ENCODE data around the gene PIK3CB.
A peak's percentile ranks its signal among the peaks of the same experiment; 100 is the strongest.

PIK3CB gene

GRCh38 chr3:138834596-138835396, at the start of gene PIK3CB:
PIK3CB (minus strand) TSS chr3:138834928; CDS start chr3:138759343, 75,585 bp downstream.
- TF ChIP-seq, protein P1, sequence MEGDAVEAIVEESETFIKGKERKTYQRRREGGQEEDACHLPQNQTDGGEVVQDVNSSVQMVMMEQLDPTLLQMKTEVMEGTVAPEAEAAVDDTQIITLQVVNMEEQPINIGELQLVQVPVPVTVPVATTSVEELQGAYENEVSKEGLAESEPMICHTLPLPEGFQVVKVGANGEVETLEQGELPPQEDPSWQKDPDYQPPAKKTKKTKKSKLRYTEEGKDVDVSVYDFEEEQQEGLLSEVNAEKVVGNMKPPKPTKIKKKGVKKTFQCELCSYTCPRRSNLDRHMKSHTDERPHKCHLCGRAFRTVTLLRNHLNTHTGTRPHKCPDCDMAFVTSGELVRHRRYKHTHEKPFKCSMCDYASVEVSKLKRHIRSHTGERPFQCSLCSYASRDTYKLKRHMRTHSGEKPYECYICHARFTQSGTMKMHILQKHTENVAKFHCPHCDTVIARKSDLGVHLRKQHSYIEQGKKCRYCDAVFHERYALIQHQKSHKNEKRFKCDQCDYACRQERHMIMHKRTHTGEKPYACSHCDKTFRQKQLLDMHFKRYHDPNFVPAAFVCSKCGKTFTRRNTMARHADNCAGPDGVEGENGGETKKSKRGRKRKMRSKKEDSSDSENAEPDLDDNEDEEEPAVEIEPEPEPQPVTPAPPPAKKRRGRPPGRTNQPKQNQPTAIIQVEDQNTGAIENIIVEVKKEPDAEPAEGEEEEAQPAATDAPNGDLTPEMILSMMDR (IDR thresholded peaks at IDR 0.05; ENCODE audit: control insufficient read depth, insufficient read depth, low read depth, low read length, missing control alignments) = no peak
- DNase-seq (ENCODE audit: low read depth) = no peak
- H3K4me3 ChIP-seq (ENCODE audit: control insufficient read depth, low read depth, low read length) = peak within 1 kb of the TSS; percentile 73

- TF ChIP-seq, protein P1 (IDR thresholded peaks at IDR 0.05; ENCODE audit: control insufficient read depth, insufficient read depth, low read depth, low read length, missing control alignments) = no peak
- H3K4me3 ChIP-seq (ENCODE audit: control insufficient read depth, low read depth, low read length) = no peak overlapping the region
- no peak for DNase-seq (ENCODE audit: low read depth)
Measured at GRCh38 chr3:138881233-138881632, 46.5 kb upstream of the PIK3CB start.

DNA sequence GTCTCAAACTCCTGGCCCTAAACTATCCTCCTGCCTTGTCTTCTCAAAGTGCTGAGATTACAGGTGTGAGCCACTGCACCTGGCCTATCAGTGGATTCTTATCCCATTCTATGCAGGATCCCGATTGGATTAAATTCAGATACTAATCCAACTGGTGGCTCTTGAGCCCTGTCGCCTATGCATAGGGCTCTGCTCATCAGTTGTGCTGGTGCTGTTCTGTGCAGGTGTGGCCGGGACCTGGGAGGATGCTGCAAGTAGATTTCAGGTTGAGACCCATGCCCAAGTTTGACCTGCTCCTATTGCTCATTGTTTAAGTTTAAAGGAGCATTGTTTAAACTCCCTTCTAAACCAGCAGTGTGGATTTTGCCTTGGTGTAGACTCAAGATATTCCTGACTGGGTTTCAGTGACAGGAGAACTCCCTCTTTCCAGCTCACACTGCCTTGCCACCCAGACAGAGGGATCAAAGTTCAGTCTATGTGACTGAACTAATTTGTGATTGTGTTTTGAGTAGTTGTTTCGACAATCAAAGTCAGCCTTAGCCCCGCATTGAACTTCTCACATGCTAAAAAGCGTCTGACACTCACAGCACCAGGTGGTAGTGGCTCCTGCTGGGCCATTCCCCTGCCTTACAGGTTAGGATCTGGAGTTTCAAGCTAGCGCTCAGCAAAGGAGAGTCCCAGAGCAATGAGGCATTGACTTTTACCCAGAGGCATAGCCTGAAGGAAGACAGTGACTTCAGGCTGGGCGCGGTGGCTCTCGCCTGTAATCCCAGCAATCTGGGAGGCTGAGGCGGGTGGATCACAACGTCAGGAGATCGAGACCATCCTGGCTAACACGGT, 45.0 kb upstream of the PIK3CB start:
- H3K4me3 ChIP-seq (ENCODE audit: control insufficient read depth, low read depth, low read length) = no peak overlapping the region
- no peak for DNase-seq (ENCODE audit: low read depth)
- TF ChIP-seq, protein P1 (IDR thresholded peaks at IDR 0.05; ENCODE audit: control insufficient read depth, insufficient read depth, low read depth, low read length, missing control alignments) = no peak

DNA sequence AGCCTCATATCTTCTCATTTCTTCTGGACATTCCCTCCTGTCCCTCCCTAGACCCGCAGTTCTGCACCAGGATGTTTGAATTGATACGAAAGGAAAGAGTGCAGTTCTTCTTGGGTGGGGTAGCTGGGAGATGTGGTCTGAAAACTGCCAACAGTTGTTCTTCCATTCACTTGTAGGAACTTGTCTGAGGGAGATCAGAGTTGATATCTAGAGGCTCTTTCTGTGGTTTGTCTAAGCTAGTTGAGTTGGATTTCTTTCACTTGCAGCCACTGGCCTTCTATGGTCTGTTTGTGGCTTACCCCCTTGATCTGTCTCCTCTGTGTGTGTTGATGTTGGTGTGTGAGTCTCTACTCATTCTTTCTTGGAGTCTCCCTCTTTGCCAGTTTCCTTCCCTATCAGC, 42.5 kb upstream of the PIK3CB start:
- TF ChIP-seq, protein P1 (IDR thresholded peaks at IDR 0.05; ENCODE audit: control insufficient read depth, insufficient read depth, low read depth, low read length, missing control alignments) = no peak
- DNase-seq (ENCODE audit: low read depth) = no peak
- no peak overlapping the region for H3K4me3 ChIP-seq (ENCODE audit: control insufficient read depth, low read depth, low read length)

GRCh38 chr3:138875754-138876664, 41.3 kb upstream of the PIK3CB start:
- TF ChIP-seq, protein P1 (IDR thresholded peaks at IDR 0.05; ENCODE audit: control insufficient read depth, insufficient read depth, low read depth, low read length, missing control alignments) = no peak
- H3K4me3 ChIP-seq (ENCODE audit: control insufficient read depth, low read depth, low read length) = no peak overlapping the region
- no peak for DNase-seq (ENCODE audit: low read depth)

Data from AG09309 (cell line).